ENCODE measurements around the gene IL34.

Gene IL34

GRCh38 chr16:70678898-70679670, 32.7 kb downstream of the IL34 start:
- no peak for DNase-seq

- no peak for DNase-seq
These were observed 33.5 kb downstream of the IL34 start for GRCh38 chr16:70679671-70680494.

GRCh38 chr16:70680495-70681381, 34.4 kb downstream of the IL34 start:
- no peak for DNase-seq

- no peak for DNase-seq
These were observed 35.3 kb downstream of the IL34 start for GRCh38 chr16:70681382-70682238.

DNA sequence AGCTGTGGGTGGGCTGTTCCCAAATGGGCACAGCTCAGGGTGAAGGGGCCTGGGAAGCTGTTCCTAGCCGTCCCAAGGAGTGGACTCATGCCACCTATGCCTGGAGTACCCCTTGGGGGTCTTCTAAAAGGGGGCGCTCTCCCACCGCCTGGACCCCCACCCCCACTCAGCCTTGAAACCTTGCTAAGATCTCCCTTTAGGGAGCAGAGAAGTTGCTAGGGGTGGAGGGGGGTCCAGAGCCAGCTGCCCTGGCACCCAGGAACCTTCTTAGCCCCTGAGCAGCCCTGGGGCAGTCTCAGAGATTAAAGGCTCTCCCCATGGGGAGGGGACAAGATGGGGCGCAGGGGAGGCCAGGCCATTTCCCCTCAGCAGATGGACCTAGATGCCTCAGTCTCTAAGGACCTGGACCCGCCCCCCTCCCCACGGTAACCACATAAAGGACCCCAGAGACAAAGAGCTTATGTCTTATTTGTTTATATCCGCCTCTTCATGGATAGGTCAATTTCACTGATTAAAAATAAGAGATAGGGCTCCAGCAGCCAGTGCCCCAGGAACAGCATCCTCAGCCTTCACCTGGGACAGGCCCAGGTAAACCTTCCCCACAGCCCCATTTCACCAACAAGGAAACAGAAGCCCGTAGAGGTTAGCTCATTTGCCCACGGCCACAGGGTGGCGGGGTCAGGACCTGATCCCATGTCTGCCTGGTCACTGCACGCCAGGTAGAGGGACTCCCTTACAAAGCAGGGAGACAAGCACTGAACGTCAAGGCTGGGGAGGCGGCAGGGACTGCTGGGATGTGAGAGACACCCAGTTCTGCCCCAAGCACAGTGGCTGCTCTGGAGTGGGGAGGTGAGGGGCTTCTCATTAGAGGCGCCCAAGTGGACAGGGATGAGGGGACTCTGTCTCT, 36.1 kb downstream of the IL34 start:
- no peak for DNase-seq

- DNase-seq: no peak
These were observed 37.0 kb downstream of the IL34 start for GRCh38 chr16:70683146-70683944.

DNA sequence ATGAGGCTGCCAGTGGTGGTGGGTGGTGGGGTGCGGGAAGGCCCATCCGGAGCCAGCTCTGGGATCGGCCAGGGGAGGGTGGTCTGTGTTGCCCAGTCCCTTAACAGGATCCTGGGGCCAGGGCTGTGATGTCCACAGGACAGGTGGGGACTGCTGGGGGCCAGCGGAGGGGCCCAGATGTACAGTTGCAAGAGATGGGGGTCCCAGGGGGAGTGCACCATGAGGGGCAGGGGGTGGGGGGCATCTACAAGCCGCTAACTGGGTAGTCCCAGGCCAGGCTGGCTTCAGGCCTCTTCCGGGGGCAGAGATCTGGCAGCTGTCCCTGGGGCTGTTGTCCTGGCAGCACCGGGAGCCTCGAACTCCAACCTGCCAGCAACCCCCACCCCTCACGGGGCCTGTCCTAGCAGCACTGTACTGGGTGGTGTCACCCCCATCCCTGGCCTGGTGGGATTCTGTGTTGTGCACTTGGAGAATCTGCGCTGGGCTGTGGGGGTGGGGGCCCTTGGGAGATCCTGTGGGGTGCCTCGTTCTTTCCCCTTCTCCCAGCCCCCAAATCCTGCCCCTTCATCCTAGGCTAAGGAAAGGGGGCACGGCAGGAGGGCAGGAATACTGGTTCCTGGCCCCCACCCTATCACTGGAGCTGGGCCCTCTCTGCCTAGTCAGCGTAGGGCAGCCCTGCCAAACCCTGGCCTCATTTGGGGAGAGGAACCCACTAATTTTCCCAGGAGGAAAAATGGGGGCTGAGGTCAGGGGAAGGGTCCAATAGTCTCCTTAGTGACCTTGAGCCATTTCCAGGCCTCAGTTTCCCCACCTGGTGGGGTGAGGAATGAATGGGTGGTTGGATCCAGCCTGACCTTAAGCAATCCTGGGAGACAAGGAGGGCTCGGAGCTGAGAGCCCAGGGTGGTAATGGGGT, 38.0 kb downstream of the IL34 start:
- no peak for DNase-seq

DNA sequence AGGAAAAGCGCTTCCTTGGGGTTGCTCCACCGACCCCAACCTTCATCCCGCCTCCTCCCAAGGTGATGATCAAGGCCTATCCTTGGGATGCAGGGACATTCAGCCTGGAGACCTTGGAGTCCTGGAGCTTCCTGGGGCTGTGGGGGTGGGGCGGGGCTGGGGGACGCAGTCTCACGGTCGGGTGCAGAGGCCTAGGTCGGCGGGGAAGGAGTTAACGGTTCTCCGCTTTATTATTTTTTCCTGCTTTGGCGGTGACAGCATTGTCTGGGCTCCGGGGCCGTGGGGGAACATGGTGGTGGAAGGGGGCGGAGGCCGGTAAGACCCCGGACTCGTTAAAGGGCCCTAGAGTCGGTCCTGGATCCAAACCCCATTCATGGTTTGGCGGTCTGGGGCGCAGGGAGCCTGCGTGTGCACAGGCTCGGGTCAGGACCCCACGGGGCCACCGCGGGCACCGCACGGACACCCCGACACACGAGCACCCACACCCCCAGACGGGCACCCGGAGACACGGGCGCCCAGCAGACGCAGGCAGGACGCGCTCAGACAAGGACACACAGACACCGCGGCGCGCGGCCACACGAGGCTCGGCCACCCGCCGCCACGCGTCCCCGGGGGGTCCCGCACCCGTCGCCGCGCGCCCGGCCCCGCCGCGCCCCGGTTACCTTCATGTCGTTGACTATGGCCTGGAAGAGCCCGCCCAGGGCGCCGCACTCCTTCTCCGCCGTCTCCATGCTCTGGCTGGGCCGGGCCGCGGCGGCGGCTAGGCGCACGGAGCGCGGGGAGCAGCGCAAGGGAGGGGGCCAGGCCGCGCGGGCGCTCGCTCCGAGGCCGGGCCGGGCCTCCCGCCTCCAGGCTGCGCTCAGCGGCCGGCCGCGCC, 38.9 kb downstream of the IL34 start:
- peak in 1 of 2 experiments; percentile 33 for DNase-seq

- DNase-seq: peak; percentile 70 to 84
These were observed 39.6 kb downstream of the IL34 start, which contains the start of gene MTSS2 for GRCh38 chr16:70685938-70686375. TSS of gene MTSS2 (minus strand) at chr16:70686053. CDS start at chr16:70685791, 262 bp downstream.

DNA sequence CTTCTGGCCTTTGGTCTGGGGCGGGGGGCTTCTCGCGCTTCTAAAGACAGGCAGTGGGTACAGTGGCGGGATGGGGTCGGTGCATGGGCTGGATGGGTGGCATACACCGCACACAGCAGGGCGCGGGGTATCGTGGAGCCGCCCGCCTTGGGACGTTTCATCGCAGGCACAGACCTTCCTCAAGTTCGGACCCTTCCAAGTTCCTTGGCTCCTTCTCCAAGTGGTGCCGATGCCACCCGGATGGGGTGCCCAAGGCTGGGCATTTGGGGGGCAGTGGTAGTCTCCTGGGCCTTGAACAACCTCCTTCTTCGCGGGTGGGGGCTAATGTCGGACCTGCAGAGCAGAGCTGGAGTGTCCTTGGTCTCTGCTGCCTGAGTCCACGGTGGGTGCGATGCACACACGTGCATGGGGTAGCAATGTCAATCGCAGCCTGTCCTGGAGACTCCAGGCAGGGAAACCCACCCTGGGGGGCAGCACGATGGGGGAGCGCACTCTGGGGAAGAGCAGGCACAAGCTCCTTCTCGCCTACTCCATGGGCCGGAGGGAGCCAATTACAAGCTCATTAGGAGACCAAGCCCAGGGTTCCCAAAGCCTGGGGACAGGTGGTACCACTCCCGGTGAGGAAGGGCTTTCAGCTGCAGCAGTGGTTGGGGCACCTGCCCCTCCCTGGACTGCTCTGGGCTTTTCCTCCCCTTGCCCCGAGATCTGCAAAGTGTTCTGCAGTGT, 40.2 kb downstream of the IL34 start:
- peak; percentile 80 to 88 for DNase-seq

DNA sequence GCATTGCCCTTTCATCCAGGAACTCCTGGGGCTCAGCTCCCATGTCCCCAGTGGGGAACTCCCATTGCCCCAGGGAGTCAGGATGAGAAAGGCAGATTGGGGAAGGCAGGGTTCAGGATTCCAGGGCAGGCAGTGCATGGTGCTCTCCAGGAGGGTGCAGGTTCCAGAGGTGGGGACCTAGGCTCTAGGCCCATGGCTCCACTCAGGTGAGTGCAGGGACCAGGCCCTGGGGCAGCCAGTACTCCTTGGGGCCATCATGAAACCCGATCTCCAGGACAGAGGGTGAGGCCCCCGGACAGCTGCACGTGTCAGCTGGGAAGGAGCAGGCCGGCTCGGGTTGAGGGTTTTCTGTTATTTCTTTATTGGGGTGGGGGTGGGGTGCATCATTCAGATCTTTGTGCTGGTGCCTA, 40.7 kb downstream of the IL34 start:
- DNase-seq: peak; percentile 74 to 84

DNA sequence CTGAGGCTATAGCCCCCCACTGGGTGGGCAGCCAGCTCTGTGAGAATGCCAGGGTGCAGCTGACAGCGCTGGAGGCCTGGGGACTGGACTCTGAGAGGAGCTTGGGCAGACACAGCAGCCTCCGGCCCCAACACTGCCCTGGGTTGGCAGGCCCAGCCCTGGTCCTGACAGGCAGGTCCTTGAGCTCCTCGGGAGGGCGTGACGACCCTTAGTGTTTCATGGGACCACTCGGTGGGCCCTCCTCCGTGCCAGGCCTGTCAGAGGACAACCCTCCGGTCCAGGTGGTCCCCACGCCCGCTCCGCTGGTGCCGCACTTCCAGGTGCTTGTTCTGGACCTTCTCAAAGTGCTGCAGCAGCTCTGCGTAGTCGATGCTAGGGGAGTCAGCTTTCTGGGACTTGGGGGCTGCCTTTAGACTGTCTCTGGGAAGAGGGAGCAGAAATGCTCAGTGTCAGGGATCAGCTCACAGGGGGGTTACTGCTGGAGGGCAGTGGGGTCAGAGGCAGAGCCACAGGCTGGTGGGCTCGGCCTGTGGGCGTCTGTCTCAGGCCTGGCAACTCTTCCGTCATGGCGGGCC, 41.4 kb downstream of the IL34 start:
- DNase-seq: no peak

- DNase-seq: peak in 1 of 2 experiments; percentile 32
These were observed 41.9 kb downstream of the IL34 start for GRCh38 chr16:70688246-70688742.

DNA sequence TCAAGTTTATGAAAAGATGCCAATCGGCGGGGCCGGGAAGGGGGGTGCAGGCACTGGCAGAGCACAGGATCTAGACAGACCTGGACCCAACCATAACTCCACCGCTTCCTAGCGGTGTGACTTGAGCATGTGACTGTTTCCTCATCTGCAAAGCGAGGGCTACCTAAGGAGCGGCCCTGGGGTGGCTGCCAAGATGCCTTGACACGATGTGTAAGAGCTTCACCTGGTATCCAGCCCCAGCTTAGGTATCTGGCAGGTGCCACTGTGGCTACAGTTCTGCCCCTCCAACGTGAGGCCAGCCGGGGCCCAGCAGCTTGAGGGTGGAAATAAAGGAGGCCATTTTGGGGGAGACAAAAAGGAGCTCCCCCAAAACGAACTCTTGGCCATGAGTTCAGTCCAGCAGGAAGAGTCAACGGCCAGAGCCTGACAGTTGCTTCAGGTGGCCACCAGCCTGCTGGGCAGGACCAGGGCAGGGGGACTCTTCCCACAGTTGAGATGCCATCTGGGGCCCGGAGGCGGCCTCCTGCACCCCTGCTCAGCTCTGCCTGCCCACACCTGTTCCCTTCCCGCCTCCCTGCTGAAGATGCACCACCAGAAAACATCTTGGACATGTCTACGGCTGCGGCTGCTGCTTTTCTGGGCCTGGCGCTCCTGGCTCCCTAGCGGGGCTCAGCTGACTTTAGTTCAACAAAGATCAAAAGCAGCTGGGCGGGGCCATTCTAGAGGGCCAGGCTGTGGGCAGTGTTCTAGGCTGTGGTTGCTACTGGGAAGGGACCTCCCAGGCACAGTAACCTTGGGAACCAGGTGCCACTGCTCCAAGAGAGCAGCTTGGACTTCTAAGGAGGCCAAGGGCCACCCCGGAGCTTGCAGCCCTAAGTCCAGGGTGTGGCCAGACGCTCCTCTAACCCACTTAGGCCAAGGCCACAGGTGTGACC, 42.9 kb downstream of the IL34 start:
- peak in 1 of 2 experiments; percentile 30 for DNase-seq
